HG03521 (cell line): ENCODE measurements around the gene WWTR1.

Experiments
- ATAC-seq: cut with Tn5 transposase; IDR thresholded peaks from one replicate; pipeline ENCODE4 v1.9.1; 2021; ENCODE audit warnings: mild to moderate bottlenecking, moderate library complexity; ENCODE audit not compliant: unreplicated experiment

Gene WWTR1

DNA sequence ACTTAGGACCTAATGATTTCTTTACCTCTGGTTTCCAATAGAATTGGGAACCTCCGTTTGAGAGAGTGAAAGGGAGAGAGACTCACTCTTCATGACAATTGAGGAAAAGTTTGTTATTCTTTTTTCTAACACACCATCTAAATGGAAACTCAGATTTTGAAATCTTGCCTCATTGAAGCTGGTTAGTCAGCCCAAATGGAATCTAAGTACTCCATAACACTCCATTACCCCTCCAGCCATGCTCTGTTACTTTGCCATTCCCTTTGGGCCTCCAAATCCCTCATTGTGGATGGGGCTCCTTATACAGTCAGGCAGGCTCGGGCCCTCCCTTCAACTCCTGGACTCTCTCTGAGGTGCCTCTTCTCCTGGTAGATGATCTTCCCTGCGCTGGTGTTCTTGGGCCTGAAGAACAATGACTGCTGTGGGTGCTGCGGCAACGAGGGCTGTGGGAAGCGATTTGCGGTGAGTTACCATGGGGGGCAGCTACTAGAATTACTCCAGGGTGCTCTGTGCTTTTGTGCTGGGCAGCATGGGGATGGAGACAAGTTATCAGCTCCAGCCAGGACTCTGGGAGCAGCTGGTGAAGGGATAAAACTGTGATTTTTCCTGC, 182.3 kb downstream of the WWTR1 start:
- ATAC-seq, result no peak

GRCh38 chr3:149474250-149474817, 183.5 kb downstream of the WWTR1 start, which contains the start of gene TM4SF4:
TSS of gene TM4SF4 (plus strand) at chr3:149474697. CDS start at chr3:149474878, 181 bp downstream.
- no peak for ATAC-seq

DNA sequence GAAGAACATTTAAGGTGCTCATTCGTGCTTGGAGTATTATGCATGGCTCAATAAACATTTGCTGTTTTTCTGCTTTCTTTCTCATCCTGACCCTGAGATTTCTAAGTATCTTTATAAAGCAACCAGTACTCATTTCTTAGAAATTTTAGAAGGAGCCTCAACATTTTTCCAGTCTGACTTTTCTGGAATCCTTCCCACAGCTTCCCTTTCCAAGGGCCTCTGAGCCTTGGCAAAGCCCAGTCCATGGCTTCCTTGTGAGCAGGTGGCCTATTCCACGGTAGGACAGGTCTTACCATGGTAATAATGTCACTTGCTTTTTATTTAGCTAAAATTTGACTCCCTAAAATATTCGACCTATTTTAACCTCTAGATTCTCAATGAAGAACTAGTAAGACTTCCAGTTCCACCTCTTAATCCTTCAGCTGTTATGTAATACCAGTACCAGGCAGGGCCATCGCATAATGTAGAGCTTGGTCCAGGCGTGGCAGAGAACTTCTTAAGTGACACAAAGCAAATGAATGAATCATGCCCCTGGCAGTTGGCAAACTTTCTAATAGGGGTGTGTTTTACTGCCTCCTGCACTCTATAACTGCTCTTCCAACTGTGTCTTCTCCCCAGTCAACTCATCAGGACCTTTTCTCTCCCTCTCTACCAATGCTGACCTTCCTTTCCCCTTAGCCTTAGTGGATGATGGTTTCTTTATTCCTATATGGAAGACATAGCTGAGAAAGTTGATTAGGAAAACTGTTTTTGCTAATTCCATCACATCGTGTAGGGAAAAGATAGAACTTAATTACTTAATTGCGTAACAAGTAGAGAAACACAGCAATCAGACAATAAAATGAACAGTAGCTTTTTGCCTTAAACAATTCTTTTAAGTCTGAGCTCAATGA, 184.2 kb downstream of the WWTR1 start:
- no peak for ATAC-seq

- ATAC-seq, result no peak
Observed at GRCh38 chr3:149472030-149472797, 185.6 kb downstream of the WWTR1 start.

DNA sequence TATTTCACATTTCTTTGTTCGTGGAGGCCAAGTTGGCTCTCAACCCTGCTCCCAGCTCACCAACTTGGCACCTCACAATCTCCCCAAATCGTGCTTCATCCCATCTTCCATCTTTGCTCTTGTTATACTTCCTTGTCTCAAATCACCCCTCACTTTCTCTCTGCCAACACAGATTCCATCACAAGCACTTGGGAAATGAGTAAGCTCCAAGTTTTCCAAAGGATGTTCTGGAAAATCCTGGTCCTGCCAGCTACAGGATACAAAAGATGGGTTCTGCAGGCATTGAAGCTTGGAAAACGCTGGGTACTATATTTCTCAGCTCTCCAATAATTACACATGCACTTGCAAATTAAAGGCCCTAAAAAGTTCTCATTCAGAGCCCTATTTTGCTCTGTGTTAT, 187.4 kb downstream of the WWTR1 start:
- ATAC-seq, result no peak

- ATAC-seq, result peak; percentile 75
Observed at GRCh38 chr3:149468504-149469212, 189.2 kb downstream of the WWTR1 start.
